ENCODE measurements around the gene MUC20. TPM values are rescaled to one million over a fixed set of nuclear protein-coding genes. Genes with fewer than 3 reads are reported as not detected.
"Not testable (repeated sequence)": the region's sequence is repeated elsewhere in the genome, so short reads cannot be mapped to it uniquely, and the experiment has no call there.

Gene MUC20
- total RNA-seq, 1 experiment from 2014 or later: not detected

DNA sequence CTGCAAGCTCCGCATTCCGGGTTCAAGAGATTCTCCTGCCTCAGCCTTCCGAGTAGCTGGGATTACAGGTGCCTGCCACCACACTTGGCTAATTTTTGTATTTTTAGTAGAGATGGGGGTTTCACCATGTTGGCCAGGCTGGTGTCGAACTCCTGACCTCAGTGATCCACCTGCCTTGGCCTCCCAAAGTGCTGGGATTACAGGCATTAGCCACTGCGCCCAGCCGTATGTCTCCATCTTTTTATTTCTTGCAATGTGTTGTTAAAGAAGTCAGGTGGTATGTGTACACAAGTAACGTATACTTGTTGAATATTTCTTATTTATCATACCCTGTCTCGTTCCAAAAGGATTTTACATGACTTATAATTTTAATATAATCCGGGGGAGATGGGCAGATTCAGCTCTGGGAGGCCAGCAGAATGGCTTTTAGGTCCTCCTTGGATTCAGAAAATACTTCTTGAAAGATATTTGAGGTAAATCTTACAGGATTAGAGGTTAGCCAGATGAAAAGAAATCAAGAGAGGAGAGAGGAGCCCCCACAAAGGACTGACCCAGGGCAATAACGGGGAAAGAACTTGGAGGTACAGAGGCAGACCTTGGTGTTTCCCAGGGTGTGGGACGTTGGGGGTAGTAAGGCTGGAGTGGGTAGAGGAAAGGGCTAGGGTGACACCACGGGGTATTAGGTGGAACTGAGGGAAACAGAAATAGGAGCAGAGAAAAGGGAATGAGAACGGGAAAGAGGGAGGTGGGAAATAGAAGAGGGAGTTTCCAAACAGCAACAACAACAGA, 27.2 kb upstream of the MUC20 start:
- no peak overlapping the region for H3K4me3 Mint-ChIP-seq
- no peaks in the 10 kb centered on the region for H3K9me3 Mint-ChIP-seq
- Histone ChIP-seq H4K91ac (ENCODE audit: insufficient read length, low read depth, low read length) (no peak overlapping the region), H3K9me3 (ENCODE audit: control insufficient read depth, low read depth, low read length) (no peaks in the 10 kb centered on the region), H2BK15ac (ENCODE audit: low read depth, low read length) (no peak overlapping the region), H3K14ac (ENCODE audit: insufficient read depth, low read length) (no peak overlapping the region), H3K4me2 (ENCODE audit: insufficient read depth, insufficient read length, low read length) (no peak overlapping the region), H3K56ac (ENCODE audit: insufficient read length, low read depth, low read length) (no peak overlapping the region), H4K5ac (ENCODE audit: insufficient read length, low read depth, low read length) (no peak overlapping the region), H3K23ac (ENCODE audit: insufficient read length, low read depth, low read length) (no peak overlapping the region), H3K27me3 (ENCODE audit: insufficient read depth, low read length) (no peaks in the 10 kb centered on the region), H2AFZ (ENCODE audit: low read length) (no peak overlapping the region), H4K20me1 (ENCODE audit: control insufficient read depth, insufficient read depth, insufficient read length) (no peaks in the 10 kb centered on the region), H2BK12ac (ENCODE audit: insufficient read length, low read depth, low read length) (no peak overlapping the region), H2BK5ac (ENCODE audit: insufficient read length, low read length) (no peak overlapping the region), H3K79me1 (ENCODE audit: insufficient read depth, low read depth, low read length, poor library complexity, severe bottlenecking) (no peaks in the 10 kb centered on the region), H3K27ac (ENCODE audit: insufficient read length, low read depth, low read length) (no peak overlapping the region), H3K4ac (ENCODE audit: low read depth, low read length) (no peak overlapping the region), H4K8ac (replicated peaks; ENCODE audit: insufficient read length, low read depth, low read length) (no peak overlapping the region), H3K4me1 (ENCODE audit: insufficient read depth, low read length) (peaks cover 7% of the 10 kb centered on the region; the same call in 1 of the 2 replicates), H3K23me2 (ENCODE audit: insufficient read length, low read depth, low read length, poor library complexity, severe bottlenecking) (no peaks in the 10 kb centered on the region), H2BK120ac (ENCODE audit: low read depth, low read length, poor library complexity, severe bottlenecking) (no peak overlapping the region), H3K79me2 (ENCODE audit: insufficient read depth, low read length) (no peaks in the 10 kb centered on the region), H2AK5ac (ENCODE audit: insufficient read length, low read length) (no peak overlapping the region), H3K18ac (ENCODE audit: insufficient read length, low read depth, low read length) (no peak overlapping the region), H3T11ph (ENCODE audit: low read length) (no peak overlapping the region), H3K9ac (ENCODE audit: extremely low read depth, insufficient read length, low read length) (no peak overlapping the region), H2BK20ac (ENCODE audit: low read depth, low read length, poor library complexity, severe bottlenecking) (no peak overlapping the region)
- TF ChIP-seq, protein P1, sequence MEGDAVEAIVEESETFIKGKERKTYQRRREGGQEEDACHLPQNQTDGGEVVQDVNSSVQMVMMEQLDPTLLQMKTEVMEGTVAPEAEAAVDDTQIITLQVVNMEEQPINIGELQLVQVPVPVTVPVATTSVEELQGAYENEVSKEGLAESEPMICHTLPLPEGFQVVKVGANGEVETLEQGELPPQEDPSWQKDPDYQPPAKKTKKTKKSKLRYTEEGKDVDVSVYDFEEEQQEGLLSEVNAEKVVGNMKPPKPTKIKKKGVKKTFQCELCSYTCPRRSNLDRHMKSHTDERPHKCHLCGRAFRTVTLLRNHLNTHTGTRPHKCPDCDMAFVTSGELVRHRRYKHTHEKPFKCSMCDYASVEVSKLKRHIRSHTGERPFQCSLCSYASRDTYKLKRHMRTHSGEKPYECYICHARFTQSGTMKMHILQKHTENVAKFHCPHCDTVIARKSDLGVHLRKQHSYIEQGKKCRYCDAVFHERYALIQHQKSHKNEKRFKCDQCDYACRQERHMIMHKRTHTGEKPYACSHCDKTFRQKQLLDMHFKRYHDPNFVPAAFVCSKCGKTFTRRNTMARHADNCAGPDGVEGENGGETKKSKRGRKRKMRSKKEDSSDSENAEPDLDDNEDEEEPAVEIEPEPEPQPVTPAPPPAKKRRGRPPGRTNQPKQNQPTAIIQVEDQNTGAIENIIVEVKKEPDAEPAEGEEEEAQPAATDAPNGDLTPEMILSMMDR (conservative IDR thresholded peaks at IDR 0.05): no peak
- peaks cover 22 to 25% of the 10 kb centered on the region in 2 experiments for H3K4me1 Mint-ChIP-seq
- peak; percentile 27 for DNase-seq
- no peak overlapping the region; a peak in 1 of 7 replicates for H3K27ac Mint-ChIP-seq
- peaks cover 13 to 48% (median 22%) of the 10 kb centered on the region in 3 experiments; a peak in 6 of 7 replicates for H3K36me3 Mint-ChIP-seq (ENCODE audit: insufficient read depth in 1 of 3, low read depth in 3 of 3)
- 0 out of 2 replicates have a peak, but pooled peaks cover 2% of the 10 kb centered on the region for H3K27me3 Mint-ChIP-seq (ENCODE audit: low read depth)
- WGBS (ENCODE audit: extremely low coverage, insufficient read length, low lambda C conversion rate): 100% methylated on average over 1 of the region's 13 CpGs

DNA sequence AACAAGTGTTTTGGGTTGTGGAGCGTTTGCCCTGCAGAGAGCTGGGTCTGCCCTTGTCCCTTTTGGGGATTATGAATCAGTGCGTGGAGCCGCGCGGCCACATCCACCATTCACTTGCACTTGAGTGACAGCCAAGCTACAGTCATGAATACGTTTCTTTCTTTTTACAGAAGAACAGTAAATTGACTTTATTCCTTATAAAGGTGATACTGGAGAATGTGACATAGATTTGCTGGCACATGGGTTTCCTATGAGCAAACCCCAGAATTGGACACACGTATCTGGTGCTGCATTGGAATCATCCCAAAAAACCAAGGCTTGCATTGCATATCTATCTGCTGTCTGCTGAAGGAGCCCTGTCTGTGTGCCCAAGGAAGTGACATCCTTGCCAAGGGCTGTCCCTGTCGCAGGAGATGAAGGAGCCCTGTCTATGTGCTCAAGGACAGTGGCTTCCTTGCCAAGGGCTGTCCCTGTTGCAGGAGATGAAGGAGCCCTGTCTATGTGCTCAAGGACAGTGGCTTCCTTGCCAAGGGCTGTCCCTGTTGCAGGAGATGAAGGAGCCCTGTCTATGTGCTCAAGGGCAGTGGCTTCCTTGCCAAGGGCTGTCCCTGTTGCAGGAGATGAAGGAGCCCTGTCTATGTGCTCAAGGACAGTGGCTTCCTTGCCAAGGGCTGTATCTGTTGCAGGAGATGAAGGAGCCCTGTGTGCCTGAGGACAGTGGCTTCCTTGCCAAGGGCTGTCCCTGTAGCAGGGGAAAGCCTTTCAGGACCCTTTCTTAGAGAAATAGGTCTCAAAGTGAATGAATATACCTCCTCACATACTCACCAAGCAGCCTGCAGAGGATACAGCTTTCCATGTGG, 26.3 kb upstream of the MUC20 start:
- Mint-ChIP-seq H3K4me1 (peaks cover 26 to 29% of the 10 kb centered on the region in 2 experiments), H3K36me3 (ENCODE audit: insufficient read depth in 1 of 3, low read depth in 3 of 3) (peaks cover 10 to 41% (median 16%) of the 10 kb centered on the region in 3 experiments; a peak in 6 of 7 replicates)
- H3K56ac ChIP-seq (ENCODE audit: insufficient read length, low read depth, low read length); H3K18ac ChIP-seq (ENCODE audit: insufficient read length, low read depth, low read length); H3K4me3 Mint-ChIP-seq; H3T11ph ChIP-seq (ENCODE audit: low read length); H2AK5ac ChIP-seq (ENCODE audit: insufficient read length, low read length); H3K9me3 ChIP-seq (ENCODE audit: control insufficient read depth, low read depth, low read length); H4K20me1 ChIP-seq (ENCODE audit: control insufficient read depth, insufficient read depth, insufficient read length); H3K27ac Mint-ChIP-seq; H3K23ac ChIP-seq (ENCODE audit: insufficient read length, low read depth, low read length); H4K91ac ChIP-seq (ENCODE audit: insufficient read length, low read depth, low read length); H2BK20ac ChIP-seq (ENCODE audit: low read depth, low read length, poor library complexity, severe bottlenecking); H3K79me2 ChIP-seq (ENCODE audit: insufficient read depth, low read length); H2BK120ac ChIP-seq (ENCODE audit: low read depth, low read length, poor library complexity, severe bottlenecking); H2BK5ac ChIP-seq (ENCODE audit: insufficient read length, low read length); H4K5ac ChIP-seq (ENCODE audit: insufficient read length, low read depth, low read length); H3K4me1 ChIP-seq (ENCODE audit: insufficient read depth, low read length); DNase-seq; H2AFZ ChIP-seq (ENCODE audit: low read length); H3K4me2 ChIP-seq (ENCODE audit: insufficient read depth, insufficient read length, low read length); H3K23me2 ChIP-seq (ENCODE audit: insufficient read length, low read depth, low read length, poor library complexity, severe bottlenecking); H3K14ac ChIP-seq (ENCODE audit: insufficient read depth, low read length); H2BK12ac ChIP-seq (ENCODE audit: insufficient read length, low read depth, low read length); H2BK15ac ChIP-seq (ENCODE audit: low read depth, low read length); H3K27me3 Mint-ChIP-seq (ENCODE audit: low read depth); H3K79me1 ChIP-seq (ENCODE audit: insufficient read depth, low read depth, low read length, poor library complexity, severe bottlenecking); H3K27ac ChIP-seq (ENCODE audit: insufficient read length, low read depth, low read length); H3K27me3 ChIP-seq (ENCODE audit: insufficient read depth, low read length); H3K9me3 Mint-ChIP-seq; H3K4ac ChIP-seq (ENCODE audit: low read depth, low read length); H3K9ac ChIP-seq (ENCODE audit: extremely low read depth, insufficient read length, low read length); H4K8ac ChIP-seq (replicated peaks; ENCODE audit: insufficient read length, low read depth, low read length): not testable (repeated sequence)
- WGBS (ENCODE audit: extremely low coverage, insufficient read length, low lambda C conversion rate): no CpG with 5 or more reads among the region's 8 CpGs

Measured in H9 (cell line).